AG08396 (cell line): ENCODE results near the gene RTN4R.

Experiments used
- DNase-seq: peaks from one replicate; pipeline ENCODE4 v3.0.0; 2012; ENCODE audit warnings: low spot score, mixed read lengths

Gene RTN4R

DNA sequence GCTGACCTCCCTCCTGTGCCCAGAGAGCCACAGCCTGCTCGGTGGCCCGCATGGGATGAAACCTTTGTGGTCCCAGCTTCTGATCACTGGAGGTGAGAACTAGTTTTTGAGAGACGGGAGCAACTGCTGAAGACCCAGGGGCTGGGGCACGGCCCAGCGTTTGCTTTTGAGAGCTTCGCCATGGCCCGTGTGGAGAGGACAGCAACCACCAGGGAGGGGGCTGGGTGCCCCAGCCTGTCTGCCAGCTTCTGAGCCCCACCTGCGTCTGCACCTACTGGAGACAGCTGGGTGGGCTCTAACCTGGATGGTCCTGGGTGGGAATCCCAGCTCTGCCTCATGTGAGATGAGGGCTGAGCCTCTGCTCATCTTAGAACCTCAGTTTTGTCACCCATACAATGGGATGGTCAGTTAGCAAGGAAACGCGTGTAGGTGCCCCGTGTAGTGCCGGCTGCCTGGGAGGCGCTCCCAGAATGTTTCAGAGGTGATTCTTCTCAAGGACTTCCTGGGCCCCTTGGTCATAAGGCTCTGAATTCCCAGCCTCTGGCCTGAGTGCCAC is 66.2 kb downstream of the RTN4R start:
- no peak for DNase-seq

DNA sequence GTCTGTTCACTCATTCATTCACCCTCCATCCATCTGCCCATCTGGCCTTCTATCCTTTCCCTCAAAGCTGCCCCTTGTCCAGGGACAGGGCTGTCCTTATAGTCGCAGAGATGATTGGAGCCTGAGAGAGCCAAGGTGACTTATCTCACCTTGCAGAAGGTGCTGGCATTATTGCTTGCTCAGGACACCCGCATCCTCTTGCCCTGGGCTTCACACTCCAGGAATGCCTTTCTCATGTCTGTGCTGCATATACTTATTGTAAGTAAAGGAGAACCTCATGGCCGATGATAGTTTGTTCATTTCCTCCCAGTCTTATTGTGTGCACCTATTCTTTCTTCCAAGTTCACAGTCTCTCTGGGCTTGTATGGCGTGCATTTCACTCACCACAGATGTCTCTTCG is 68.2 kb downstream of the RTN4R start:
- DNase-seq, result no peak

DNA sequence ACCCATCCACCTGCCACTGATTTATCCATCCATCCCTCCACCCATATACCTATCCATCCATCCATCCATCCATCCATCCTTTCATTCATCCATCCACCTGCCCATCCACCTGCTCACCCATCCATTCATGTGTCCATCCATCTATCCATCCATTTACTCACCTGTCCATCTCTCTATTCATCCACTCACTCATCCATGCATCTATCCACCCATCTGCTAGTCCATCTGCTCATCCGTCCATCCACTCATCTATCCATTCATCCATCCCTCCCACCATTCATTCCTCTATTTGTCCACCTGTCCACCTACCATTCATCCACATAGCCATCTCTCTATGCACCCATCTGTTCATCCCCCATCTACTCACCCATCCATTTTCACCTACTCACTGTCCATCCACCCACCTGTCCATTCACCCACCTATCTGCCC is 68.7 kb downstream of the RTN4R start:
- DNase-seq, result no peak

DNA sequence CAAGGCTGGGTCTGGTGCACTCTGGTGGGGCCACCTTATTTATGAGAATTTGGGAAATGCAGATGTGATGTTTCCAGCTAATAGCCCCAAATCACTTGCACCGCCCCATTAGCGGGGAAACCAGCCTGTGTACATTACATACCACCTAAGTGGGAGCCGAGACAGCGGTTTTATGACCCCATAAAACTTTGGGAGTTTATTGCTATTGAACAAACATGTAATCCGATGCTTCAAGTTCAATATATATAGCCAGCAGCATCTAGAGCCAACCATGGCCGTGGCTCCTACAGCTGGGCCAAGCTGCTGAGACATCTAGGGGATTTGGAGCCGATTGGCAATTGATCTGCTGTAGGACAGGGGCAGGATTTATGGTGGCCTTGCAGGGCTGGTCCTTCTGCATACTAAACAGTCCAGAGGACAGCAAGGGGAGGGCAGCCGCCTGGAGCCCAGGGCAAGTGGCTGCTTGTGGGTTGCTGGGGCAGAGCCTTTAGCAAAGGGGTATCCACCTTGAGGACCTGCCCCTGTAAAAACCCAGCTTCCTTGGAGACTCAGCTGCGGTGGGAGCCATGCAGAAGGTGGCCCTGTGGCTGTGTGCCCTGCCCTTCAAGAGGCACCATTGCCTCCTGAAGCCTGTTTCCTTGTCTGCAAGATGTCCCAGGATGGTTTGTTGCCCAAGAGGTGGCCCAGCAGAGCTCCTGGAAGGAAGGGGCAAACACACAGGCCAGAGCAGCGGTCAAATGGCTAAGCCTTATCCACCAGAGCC is 69.4 kb downstream of the RTN4R start:
- DNase-seq, result no peak

DNA sequence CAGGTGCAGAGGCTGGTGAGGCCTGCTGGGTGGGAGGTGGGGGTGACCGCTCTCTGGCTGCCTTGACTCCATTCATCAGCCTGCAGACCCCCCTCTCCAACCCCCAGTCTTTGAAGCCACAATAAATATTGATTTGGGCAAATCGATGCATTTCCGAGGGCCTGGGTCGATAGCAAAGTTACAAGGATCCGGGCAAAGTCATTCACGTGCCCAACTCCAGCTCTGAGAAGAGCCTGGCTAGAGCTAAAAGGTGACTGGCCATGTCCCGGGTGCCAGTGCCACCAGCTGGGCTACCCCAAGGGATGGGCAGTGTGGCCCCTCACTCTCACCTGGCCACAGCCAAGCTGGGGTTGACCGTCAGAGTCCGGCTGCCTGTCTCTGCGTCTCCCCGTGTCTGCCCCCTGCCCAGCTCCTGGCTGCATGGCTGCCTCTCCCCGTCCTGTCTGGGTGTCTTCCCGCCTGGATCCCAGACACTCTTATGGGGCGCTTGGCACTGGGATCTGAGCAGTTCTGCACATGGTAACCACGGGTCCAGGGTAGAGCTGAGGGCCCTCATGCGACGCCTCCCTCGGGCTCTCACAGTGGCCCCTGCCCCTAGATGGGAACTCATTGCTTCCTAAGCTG is 70.6 kb downstream of the RTN4R start:
- no peak for DNase-seq

DNA sequence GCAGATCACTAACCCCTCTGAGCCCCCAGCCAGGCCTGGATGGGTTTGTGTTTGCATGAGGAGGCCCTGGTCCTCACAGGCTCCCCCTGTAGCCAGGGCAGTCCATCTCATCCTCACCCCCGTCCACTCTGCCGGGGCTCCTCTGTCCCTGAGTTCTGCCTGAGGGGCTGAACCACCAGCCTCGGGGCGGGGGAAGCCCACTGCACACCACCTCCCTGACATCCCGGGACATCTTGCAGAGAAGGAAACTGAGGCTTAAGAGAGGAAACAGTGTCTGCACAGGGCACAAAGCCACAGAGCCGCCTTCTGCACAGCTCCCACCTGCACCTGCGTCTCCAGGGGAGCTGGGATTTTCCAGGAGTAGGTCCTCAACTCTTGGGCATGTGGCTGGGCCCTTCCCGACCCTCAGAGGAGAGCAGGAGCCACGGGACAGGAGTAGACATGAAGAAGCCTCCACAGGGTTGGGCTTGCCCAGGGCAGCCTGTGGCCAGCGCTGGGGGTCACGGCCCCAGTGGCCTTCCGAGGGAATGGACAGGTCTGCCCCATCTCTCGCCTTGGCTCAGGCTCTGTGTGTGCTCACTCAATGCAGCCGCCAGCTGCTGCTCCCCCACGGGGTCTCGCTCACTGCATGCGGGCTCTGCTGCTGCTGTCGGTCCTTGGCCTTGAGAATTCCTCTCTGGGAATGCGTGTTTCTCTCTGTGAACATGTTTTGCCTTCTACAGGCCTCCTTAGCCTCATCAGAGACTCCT is 71.8 kb downstream of the RTN4R start:
- DNase-seq, result no peak

DNA sequence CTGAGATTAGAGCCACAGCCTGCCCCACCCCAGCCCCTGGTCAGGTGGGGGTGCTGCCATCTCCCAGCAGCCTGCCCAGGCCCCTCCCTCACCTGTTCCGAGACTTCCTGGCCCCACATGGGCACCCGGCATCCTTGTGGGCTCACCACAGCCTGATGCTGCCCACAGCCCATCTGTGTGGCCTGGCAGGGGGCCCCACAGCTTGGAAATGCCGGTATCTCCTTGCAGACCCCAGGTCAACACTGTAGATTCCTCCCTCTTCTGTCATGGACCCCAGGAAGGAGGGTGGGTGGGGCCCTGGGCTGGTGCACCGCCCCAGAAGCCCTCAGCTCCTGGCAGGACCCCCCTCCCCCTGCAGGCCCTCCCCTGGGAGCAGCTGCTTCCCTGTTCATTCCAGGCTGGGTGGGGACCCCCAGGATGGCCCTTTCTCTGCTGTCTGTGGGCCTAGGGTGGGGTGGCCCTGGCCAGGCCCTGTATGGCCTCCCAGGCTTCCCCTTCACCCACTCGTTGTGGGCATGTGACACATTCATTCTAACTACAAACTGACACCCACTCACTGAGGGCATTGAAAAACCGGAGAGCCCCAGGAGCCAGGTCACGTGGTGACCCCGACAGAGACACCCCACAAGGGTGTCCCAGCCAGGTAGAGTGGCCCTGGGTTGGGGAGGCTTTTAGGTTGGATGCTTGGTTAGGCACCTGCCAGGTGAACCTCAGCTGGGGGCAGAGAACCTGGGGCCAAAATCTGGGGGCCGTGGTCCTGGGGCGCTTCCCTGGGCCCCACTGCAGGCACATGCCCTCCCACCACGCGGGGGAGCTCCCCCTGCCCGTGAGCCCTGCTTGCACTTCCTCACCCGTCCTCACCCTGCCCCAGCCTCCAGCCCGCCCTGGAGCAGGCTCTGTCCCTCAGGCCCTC is 73.2 kb downstream of the RTN4R start:
- no peak for DNase-seq

DNA sequence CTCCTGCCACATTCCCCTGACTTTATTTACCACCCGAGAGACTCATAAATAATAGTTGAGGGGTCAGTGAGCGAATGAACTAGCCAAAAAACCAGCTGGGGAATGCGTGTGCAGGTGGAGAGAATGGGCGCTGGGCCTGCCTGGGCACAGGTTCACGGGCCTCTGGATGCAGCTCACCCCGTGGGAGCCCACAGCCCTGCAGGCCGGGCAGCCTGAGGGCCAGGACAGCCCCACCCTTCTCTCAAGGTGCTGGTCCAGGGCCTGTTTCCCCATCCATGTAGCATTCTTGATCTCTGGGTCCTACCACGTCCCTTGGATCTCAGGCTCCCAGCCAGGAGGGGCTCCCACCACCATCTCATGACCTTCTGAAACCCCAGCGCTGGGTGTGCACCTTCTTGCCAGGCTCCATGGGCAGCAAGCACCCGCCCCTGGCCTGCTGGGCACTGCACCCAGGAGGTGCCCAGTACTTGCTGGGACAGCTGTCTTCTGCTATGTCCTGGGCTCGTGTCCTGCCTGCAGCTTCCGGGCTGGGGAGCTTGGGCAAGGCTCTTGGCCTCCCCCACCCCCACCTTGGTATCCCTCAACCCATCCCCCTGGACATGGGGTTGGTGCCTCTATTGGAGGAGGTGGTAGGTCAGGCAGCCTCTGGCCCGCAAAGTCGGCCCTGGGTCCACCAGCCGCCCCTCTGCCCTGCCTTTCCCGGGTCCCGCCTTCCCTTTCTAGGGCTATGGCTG is 74.2 kb downstream of the RTN4R start:
- DNase-seq, result no peak

DNA sequence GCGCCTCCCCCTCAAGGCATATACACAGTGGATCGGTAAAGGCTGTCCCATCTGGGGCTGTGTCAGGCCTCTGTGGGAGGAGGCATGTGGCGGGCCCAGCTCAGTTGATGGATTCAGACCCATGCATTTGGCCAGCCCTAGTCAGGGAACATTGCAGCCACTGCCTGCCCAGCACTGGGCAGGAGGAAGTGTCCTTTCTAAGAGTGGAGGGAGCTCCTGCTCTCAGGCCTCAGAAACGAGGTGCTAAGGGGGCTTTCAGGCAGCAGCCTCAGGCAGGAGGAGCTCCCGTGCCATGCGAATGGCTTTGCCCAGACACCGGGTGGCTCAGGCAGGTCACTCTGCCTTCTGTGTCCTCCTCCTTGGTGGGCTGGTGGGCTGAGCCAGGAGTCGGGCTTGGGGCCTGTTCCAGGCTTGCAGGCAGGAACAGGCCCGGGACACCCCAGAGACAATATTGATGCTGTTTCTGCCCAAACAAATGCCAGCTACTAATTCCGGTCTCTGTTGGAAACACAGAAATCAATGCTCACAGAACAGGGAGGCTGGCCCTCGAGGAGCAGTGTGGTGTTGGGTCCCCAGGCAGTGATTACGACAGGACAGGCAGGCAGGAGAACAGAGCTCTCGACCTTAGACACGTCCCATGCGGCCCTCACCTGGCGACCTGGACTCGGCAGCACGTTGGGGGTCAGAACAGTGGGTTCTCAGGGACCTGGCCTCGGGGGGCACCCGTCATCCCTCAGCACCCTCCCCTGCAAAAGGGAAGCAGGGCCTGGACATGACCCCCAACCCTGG is 75.0 kb downstream of the RTN4R start:
- no peak for DNase-seq

DNA sequence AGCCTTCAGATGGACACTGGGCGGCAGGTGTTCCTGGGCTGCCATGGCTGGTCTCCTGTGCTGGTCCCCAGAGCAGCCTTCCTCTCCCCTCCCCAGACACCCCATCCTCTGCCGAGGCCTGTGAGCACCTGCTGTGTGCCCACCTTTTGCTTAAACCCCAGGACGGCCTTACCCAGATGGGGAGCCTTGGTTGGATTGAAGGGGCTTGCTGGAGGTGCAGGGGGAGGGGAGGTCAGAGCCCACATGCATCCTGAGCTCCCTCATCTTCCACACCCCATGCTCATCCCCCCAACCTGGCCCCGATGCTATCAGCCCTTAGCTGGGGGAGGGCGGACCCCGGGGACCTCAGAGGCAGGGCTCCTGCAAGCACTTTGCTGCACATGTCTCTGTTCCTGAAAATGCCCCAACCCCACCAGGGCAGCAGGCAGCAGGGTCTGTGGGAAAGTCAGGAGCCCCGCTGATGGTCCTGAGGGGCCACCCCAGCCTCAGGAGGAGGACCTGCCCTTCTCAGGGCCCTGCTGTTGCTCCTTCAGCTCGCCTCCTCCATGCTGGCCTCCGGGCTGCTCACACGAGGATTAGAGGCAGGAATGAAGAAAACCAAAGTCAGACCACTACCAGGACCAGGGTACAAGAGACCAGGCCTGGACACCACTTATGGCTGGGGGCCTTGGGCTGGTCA is 75.7 kb downstream of the RTN4R start:
- DNase-seq, result no peak

DNA sequence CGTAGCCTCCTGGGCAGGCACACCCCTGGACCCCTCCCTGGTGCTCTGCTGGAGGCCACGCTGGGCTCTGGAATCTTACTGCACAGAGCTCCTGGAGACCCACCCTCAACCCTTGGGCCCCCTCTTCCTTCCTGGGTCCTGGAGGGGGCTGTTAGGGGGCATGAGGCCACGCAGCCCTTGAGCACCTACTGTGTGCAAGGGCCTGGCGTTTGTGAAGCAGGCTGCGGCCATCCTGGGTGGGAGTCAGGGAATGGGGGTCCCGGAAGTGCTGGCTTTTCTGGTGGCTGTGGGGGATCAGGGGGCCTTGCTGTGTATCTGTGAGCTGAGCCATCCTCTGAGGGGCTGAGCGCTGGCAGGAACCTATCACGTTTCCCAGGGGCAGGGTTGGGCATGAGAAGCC is 76.3 kb downstream of the RTN4R start:
- no peak for DNase-seq
